Hepatocyte (in vitro differentiated cells): ENCODE results near the gene ISCU. TPM values are rescaled to one million over a fixed set of nuclear protein-coding genes. Genes with fewer than 3 reads are reported as not detected.

Source experiments
- DNase-seq: peaks from one replicate; pipeline ENCODE4 v3.0.0-alpha.2; 2016; ENCODE audit warnings: low spot score
- H2AFZ ChIP-seq: fragments of 200-600 bp; sonication (generic); 2 replicates; pipeline ENCODE4 v1.6.0; 2016; ENCODE audit warnings: antibody characterized with exemption, mild to moderate bottlenecking
- H3K27ac ChIP-seq: fragments of 200-600 bp; sonication (generic); 2 replicates; pipeline ENCODE4 v1.5.1; 2016; ENCODE audit warnings: mild to moderate bottlenecking
- H3K27me3 ChIP-seq: fragments of 200-600 bp; sonication (generic); 2 replicates; pipeline ENCODE4 v1.6.1; 2016
- H3K36me3 ChIP-seq: fragments of 200-600 bp; sonication (generic); replicated peaks from 2 replicates; pipeline ENCODE4 v1.5.1; 2016; ENCODE audit warnings: low read depth; ENCODE audit not compliant: insufficient read depth
- H3K4me1 ChIP-seq: fragments of 200-600 bp; sonication (generic); 2 replicates; pipeline ENCODE4 v1.5.1; 2016; ENCODE audit warnings: mild to moderate bottlenecking, moderate library complexity; ENCODE audit not compliant: insufficient read depth
- H3K4me2 ChIP-seq: fragments of 200-600 bp; sonication (generic); 2 replicates; pipeline ENCODE4 v1.6.0; 2016
- H3K4me3 ChIP-seq: fragments of 200-600 bp; sonication (generic); 2 replicates; pipeline ENCODE4 v1.5.1; 2016; ENCODE audit warnings: mild to moderate bottlenecking
- H3K79me2 ChIP-seq: fragments of 200-600 bp; sonication (generic); 2 replicates; pipeline ENCODE4 v1.6.0; 2017; ENCODE audit warnings: mild to moderate bottlenecking
- H3K9me2 ChIP-seq: fragments of 200-600 bp; sonication (generic); replicated peaks from 2 replicates; pipeline ENCODE4 v1.6.0; 2017; ENCODE audit warnings: mild to moderate bottlenecking; ENCODE audit not compliant: insufficient read depth
- H3K9me3 ChIP-seq: fragments of 200-600 bp; sonication (generic); 2 replicates; pipeline ENCODE4 v1.5.1; 2016; ENCODE audit warnings: low read depth, mild to moderate bottlenecking
- H4K20me1 ChIP-seq: fragments of 200-600 bp; sonication (generic); 2 replicates; pipeline ENCODE4 v1.6.0; 2016; ENCODE audit warnings: mild to moderate bottlenecking; ENCODE audit not compliant: insufficient read depth, poor library complexity, severe bottlenecking
- CTCF ChIP-seq: fragments of 200-600 bp; sonication (generic); IDR thresholded peaks from 2 replicates; pipeline ENCODE4 v1.5.1; 2016; ENCODE audit warnings: antibody characterized with exemption, mild to moderate bottlenecking; ENCODE audit not compliant: poor library complexity
- EZH2 ChIP-seq: fragments of 200-600 bp; sonication (generic); IDR thresholded peaks from 2 replicates; pipeline ENCODE4 v1.6.1; 2016; ENCODE audit warnings: antibody characterized with exemption, mild to moderate bottlenecking, borderline replicate concordance
- EZH2phosphoT487 ChIP-seq: fragments of 200-600 bp; sonication (generic); IDR thresholded peaks from one replicate; pipeline ENCODE4 v1.6.1; 2018; ENCODE audit warnings: antibody characterized with exemption, mild to moderate bottlenecking, low read depth, moderate library complexity; ENCODE audit not compliant: unreplicated experiment, severe bottlenecking
- WGBS: methylation state at CpG from one replicate; pipeline ENCODE4 v1.1.6; 2016; ENCODE audit warnings: low lambda C conversion rate; ENCODE audit errors: missing lambda C conversion rate; 5-methylcytosine and 5-hydroxymethylcytosine counted together
- polyA plus RNA-seq: library from polyadenylated mRNA; unstranded; fragments of >200 nt; fragmentation: Nextera tagmentation; extraction: Ambion mirVana; gene quantifications from 2 replicates; pipeline ENCODE4 v1.2.1, GENCODE V29; 2016
- total RNA-seq: library from RNA; depleted of rRNA; stranded (reverse); fragments of >200 nt; gene quantifications from 2 replicates; pipeline ENCODE4 v1.2.3, GENCODE V29; 2014

The ISCU gene
- total and polyA plus RNA-seq, 2 experiments from 2014 or later: 116 to 149 TPM

GRCh38 chr12:108577458-108577857, 15.1 kb downstream of the ISCU start:
- H3K36me3 ChIP-seq: no peaks in the 10 kb centered on the region
- H3K9me3 ChIP-seq: no peaks in the 10 kb centered on the region
- no peak for DNase-seq
- H3K4me1 ChIP-seq: peaks cover 10% of the 10 kb centered on the region
- H4K20me1 ChIP-seq: no peaks in the 10 kb centered on the region
- H3K9me2 ChIP-seq: no peaks in the 10 kb centered on the region
- H3K4me3 ChIP-seq: no peak overlapping the region
- H2AFZ ChIP-seq: no peak overlapping the region
- no peak overlapping the region for H3K27ac ChIP-seq
- no peaks in the 10 kb centered on the region for H3K27me3 ChIP-seq
- no peaks in the 10 kb centered on the region for H3K79me2 ChIP-seq
- H3K4me2 ChIP-seq: no peak overlapping the region
- TF ChIP-seq EZH2 (no peak), CTCF (no peak), EZH2phosphoT487 (no peak)

GRCh38 chr12:108578264-108578663, 15.9 kb downstream of the ISCU start:
- DNase-seq: no peak
- Histone ChIP-seq H3K79me2 (no peaks in the 10 kb centered on the region), H3K27me3 (no peaks in the 10 kb centered on the region), H3K9me3 (no peaks in the 10 kb centered on the region), H3K9me2 (no peaks in the 10 kb centered on the region), H3K4me3 (no peak overlapping the region), H3K36me3 (no peaks in the 10 kb centered on the region), H3K27ac (no peak overlapping the region), H2AFZ (no peak overlapping the region), H4K20me1 (no peaks in the 10 kb centered on the region), H3K4me1 (peaks cover 14% of the 10 kb centered on the region), H3K4me2 (no peak overlapping the region)
- TF ChIP-seq EZH2phosphoT487 (no peak), CTCF (no peak), EZH2 (no peak)
- 100% methylated on average over 2 of the region's 2 CpGs for WGBS

GRCh38 chr12:108578813-108579212, 16.4 kb downstream of the ISCU start:
- H3K4me1 ChIP-seq: peaks cover 18% of the 10 kb centered on the region
- H2AFZ ChIP-seq: no peak overlapping the region
- no peak overlapping the region for H3K27ac ChIP-seq
- 98% methylated on average over 3 of the region's 3 CpGs for WGBS
- no peaks in the 10 kb centered on the region for H3K79me2 ChIP-seq
- no peak overlapping the region for H3K4me3 ChIP-seq
- H3K9me3 ChIP-seq: no peaks in the 10 kb centered on the region
- no peaks in the 10 kb centered on the region for H4K20me1 ChIP-seq
- TF ChIP-seq CTCF (no peak), EZH2phosphoT487 (no peak), EZH2 (no peak)
- no peaks in the 10 kb centered on the region for H3K9me2 ChIP-seq
- DNase-seq: no peak
- H3K27me3 ChIP-seq: no peaks in the 10 kb centered on the region
- no peaks in the 10 kb centered on the region for H3K36me3 ChIP-seq
- H3K4me2 ChIP-seq: no peak overlapping the region

GRCh38 chr12:108580531-108580930, 18.1 kb downstream of the ISCU start:
- TF ChIP-seq CTCF: no peak
- TF ChIP-seq EZH2: no peak
- TF ChIP-seq EZH2phosphoT487: no peak
- H3K4me2 ChIP-seq: no peak overlapping the region
- H3K4me1 ChIP-seq: peaks cover 25% of the 10 kb centered on the region
- 41% methylated on average over 3 of the region's 3 CpGs for WGBS
- peak overlapping the region; percentile 75 for H3K27ac ChIP-seq
- H3K27me3 ChIP-seq: no peaks in the 10 kb centered on the region
- H4K20me1 ChIP-seq: no peaks in the 10 kb centered on the region
- no peaks in the 10 kb centered on the region for H3K9me2 ChIP-seq
- no peaks in the 10 kb centered on the region for H3K79me2 ChIP-seq
- no peaks in the 10 kb centered on the region for H3K9me3 ChIP-seq
- peak; percentile 36 for DNase-seq
- H2AFZ ChIP-seq: no peak overlapping the region
- H3K36me3 ChIP-seq: no peaks in the 10 kb centered on the region
- H3K4me3 ChIP-seq: no peak overlapping the region
